ENCODE data around the gene RGS6. TPM values are rescaled to one million over a fixed set of nuclear protein-coding genes. Genes with fewer than 3 reads are reported as not detected.
A peak's percentile ranks its signal among the peaks of the same experiment; 100 is the strongest.

RGS6 gene
- total and polyA plus RNA-seq, 2 experiments from 2014 or later, result not detected

- no peaks in the 10 kb centered on the region for H3K9me3 ChIP-seq (ENCODE audit: low read depth)
- H3F3A ChIP-seq (ENCODE audit: insufficient read depth), result no peaks in the 10 kb centered on the region
- no peak overlapping the region for H3K9ac ChIP-seq
- DNase-seq, result no peak
- H3K79me2 ChIP-seq (ENCODE audit: insufficient read depth), result no peaks in the 10 kb centered on the region
- TF ChIP-seq EZH2 (IDR thresholded peaks at IDR 0.05; ENCODE audit: insufficient read depth, poor library complexity, severe bottlenecking) (no peak), EZH2phosphoT487 (IDR thresholded peaks at IDR 0.05; ENCODE audit: insufficient read depth, low read depth) (no peak)
- no peak overlapping the region for H3K27ac ChIP-seq
- H4K20me1 ChIP-seq (ENCODE audit: insufficient read depth), result no peaks in the 10 kb centered on the region
- no peaks in the 10 kb centered on the region for H3K27me3 ChIP-seq (replicated peaks; ENCODE audit: insufficient read depth)
- H3K4me3 ChIP-seq, result no peak overlapping the region
- no peaks in the 10 kb centered on the region for H3K9me2 ChIP-seq (ENCODE audit: insufficient read depth)
- H3K36me3 ChIP-seq (ENCODE audit: low read depth), result no peaks in the 10 kb centered on the region
- H3K4me1 ChIP-seq (ENCODE audit: insufficient read depth), result no peaks in the 10 kb centered on the region
- H2AFZ ChIP-seq, result no peak overlapping the region
- 5 to 15% methylated on average over 4 of the region's 4 CpGs for WGBS, 2 experiments (ENCODE audit: low coverage in 1 of 2, low lambda C conversion rate in 2 of 2, missing lambda C conversion rate in 2 of 2)
- H3K4me2 ChIP-seq (ENCODE audit: unreplicated experiment), result no peak overlapping the region
- in situ Hi-C loops (cut with MboI), result no loop called here
Measured at GRCh38 chr14:71942904-71943694, 10.9 kb downstream of the RGS6 start.

- H3K9me2 ChIP-seq (ENCODE audit: insufficient read depth), result no peaks in the 10 kb centered on the region
Measured at GRCh38 chr14:71943695-71944018, 11.4 kb downstream of the RGS6 start.

GRCh38 chr14:71947947-71948500 lies 15.8 kb downstream of the RGS6 start:
- Histone ChIP-seq H3K27ac (no peak overlapping the region), H3K9me3 (ENCODE audit: low read depth) (no peaks in the 10 kb centered on the region), H3K4me1 (ENCODE audit: insufficient read depth) (no peaks in the 10 kb centered on the region), H3K9me2 (ENCODE audit: insufficient read depth) (no peaks in the 10 kb centered on the region), H3K27me3 (replicated peaks; ENCODE audit: insufficient read depth) (no peaks in the 10 kb centered on the region), H4K20me1 (ENCODE audit: insufficient read depth) (no peaks in the 10 kb centered on the region), H3K4me2 (ENCODE audit: unreplicated experiment) (no peak overlapping the region), H3K36me3 (ENCODE audit: low read depth) (no peaks in the 10 kb centered on the region), H2AFZ (no peak overlapping the region), H3K79me2 (ENCODE audit: insufficient read depth) (no peaks in the 10 kb centered on the region), H3K9ac (no peak overlapping the region), H3F3A (ENCODE audit: insufficient read depth) (no peaks in the 10 kb centered on the region), H3K4me3 (no peak overlapping the region)
- no peak for DNase-seq
- TF ChIP-seq EZH2 (IDR thresholded peaks at IDR 0.05; ENCODE audit: insufficient read depth, poor library complexity, severe bottlenecking) (no peak), EZH2phosphoT487 (IDR thresholded peaks at IDR 0.05; ENCODE audit: insufficient read depth, low read depth) (no peak)
- in situ Hi-C loops (cut with MboI), result no loop called here
- WGBS, 2 experiments (ENCODE audit: low coverage in 1 of 2, low lambda C conversion rate in 2 of 2, missing lambda C conversion rate in 2 of 2), result 19 to 24% methylated on average over 5 of the region's 5 CpGs

More at GRCh38 chr14:71943695-71944018, 11.4 kb downstream of the RGS6 start:
- no peak overlapping the region for H3K4me2 ChIP-seq (ENCODE audit: unreplicated experiment)
- no peak for DNase-seq
- no peak overlapping the region for H3K4me3 ChIP-seq
- no peaks in the 10 kb centered on the region for H3K4me1 ChIP-seq (ENCODE audit: insufficient read depth)
- no peak overlapping the region for H3K9ac ChIP-seq
- H3F3A ChIP-seq (ENCODE audit: insufficient read depth), result no peaks in the 10 kb centered on the region
- no peaks in the 10 kb centered on the region for H3K27me3 ChIP-seq (replicated peaks; ENCODE audit: insufficient read depth)
- no peak overlapping the region for H2AFZ ChIP-seq
- in situ Hi-C loops (cut with MboI), result no loop called here
- TF ChIP-seq EZH2phosphoT487 (IDR thresholded peaks at IDR 0.05; ENCODE audit: insufficient read depth, low read depth) (no peak), EZH2 (IDR thresholded peaks at IDR 0.05; ENCODE audit: insufficient read depth, poor library complexity, severe bottlenecking) (no peak)
- no peak overlapping the region for H3K27ac ChIP-seq
- H4K20me1 ChIP-seq (ENCODE audit: insufficient read depth), result no peaks in the 10 kb centered on the region
- H3K36me3 ChIP-seq (ENCODE audit: low read depth), result no peaks in the 10 kb centered on the region
- H3K79me2 ChIP-seq (ENCODE audit: insufficient read depth), result no peaks in the 10 kb centered on the region
- WGBS, 2 experiments (ENCODE audit: low coverage in 1 of 2, low lambda C conversion rate in 2 of 2, missing lambda C conversion rate in 2 of 2), result 7 to 10% methylated on average over 1 of the region's 1 CpG
- H3K9me3 ChIP-seq (ENCODE audit: low read depth), result no peaks in the 10 kb centered on the region

- H3K9ac ChIP-seq, result no peak overlapping the region
- H3K4me1 ChIP-seq (ENCODE audit: insufficient read depth), result no peaks in the 10 kb centered on the region
- TF ChIP-seq EZH2phosphoT487 (IDR thresholded peaks at IDR 0.05; ENCODE audit: insufficient read depth, low read depth) (no peak), EZH2 (IDR thresholded peaks at IDR 0.05; ENCODE audit: insufficient read depth, poor library complexity, severe bottlenecking) (no peak)
- no peaks in the 10 kb centered on the region for H3K36me3 ChIP-seq (ENCODE audit: low read depth)
- no peaks in the 10 kb centered on the region for H3K79me2 ChIP-seq (ENCODE audit: insufficient read depth)
- no peak overlapping the region for H3K27ac ChIP-seq
- DNase-seq, result peak; percentile 23
- H3K27me3 ChIP-seq (replicated peaks; ENCODE audit: insufficient read depth), result no peaks in the 10 kb centered on the region
- 24 to 26% methylated on average over 6 of the region's 6 CpGs for WGBS, 2 experiments (ENCODE audit: low coverage in 1 of 2, low lambda C conversion rate in 2 of 2, missing lambda C conversion rate in 2 of 2)
- no peaks in the 10 kb centered on the region for H3K9me3 ChIP-seq (ENCODE audit: low read depth)
- H3K4me2 ChIP-seq (ENCODE audit: unreplicated experiment), result no peak overlapping the region
- in situ Hi-C loops (cut with MboI), result no loop called here
- H4K20me1 ChIP-seq (ENCODE audit: insufficient read depth), result no peaks in the 10 kb centered on the region
- no peaks in the 10 kb centered on the region for H3K9me2 ChIP-seq (ENCODE audit: insufficient read depth)
- H3F3A ChIP-seq (ENCODE audit: insufficient read depth), result no peaks in the 10 kb centered on the region
- no peak overlapping the region for H2AFZ ChIP-seq
- no peak overlapping the region for H3K4me3 ChIP-seq
Measured at GRCh38 chr14:71952381-71953363, 20.4 kb downstream of the RGS6 start.
